Neural cell (in vitro differentiated cells): ENCODE results near the gene SH3RF3. TPM values are rescaled to one million over a fixed set of nuclear protein-coding genes. Genes with fewer than 3 reads are reported as not detected.

ENCODE experiments used
- H2AFZ ChIP-seq: fragments of 200-600, 300-800 bp; sonication (generic), shearing (Covaris generic); 2 replicates; pipeline ENCODE4 v1.6.0; 2014; ENCODE audit warnings: low read depth, mild to moderate bottlenecking, antibody characterized with exemption, low read length, moderate library complexity
- H3F3A ChIP-seq: fragments of 200-600 bp; shearing (Covaris generic); 2 replicates; pipeline ENCODE4 v1.6.1; 2016; ENCODE audit warnings: mild to moderate bottlenecking, moderate library complexity, mixed read lengths, antibody characterized with exemption, low read length; ENCODE audit not compliant: insufficient read depth, poor library complexity, severe bottlenecking
- H3K27ac ChIP-seq: fragments of 200-600, 300-800 bp; sonication (generic), shearing (Covaris generic); 2 replicates; pipeline ENCODE4 v1.5.1; 2014; ENCODE audit warnings: mild to moderate bottlenecking, low read length, moderate library complexity
- H3K27me3 ChIP-seq: fragments of 300-800, 200-600 bp; sonication (generic), shearing (Covaris generic); 2 replicates; pipeline ENCODE4 v1.6.0; 2014; ENCODE audit warnings: mild to moderate bottlenecking, low read depth, low read length, moderate library complexity; ENCODE audit not compliant: insufficient read depth
- H3K36me3 ChIP-seq: fragments of 300-800, 200-600 bp; sonication (generic), shearing (Covaris generic); 2 replicates; pipeline ENCODE4 v1.5.1; 2014; ENCODE audit warnings: mild to moderate bottlenecking, antibody characterized with exemption, low read length, moderate library complexity; ENCODE audit not compliant: insufficient read depth
- H3K4me2 ChIP-seq: fragments of 300-800, 200-600 bp; sonication (generic), shearing (Covaris generic); 2 replicates; pipeline ENCODE4 v1.6.0; 2014; ENCODE audit warnings: mild to moderate bottlenecking, low read length
- H3K4me3 ChIP-seq: fragments of 300-800, 200-600 bp; sonication (generic), shearing (Covaris generic); 2 replicates; pipeline ENCODE4 v1.5.1; 2014; ENCODE audit warnings: mild to moderate bottlenecking, low read length, moderate library complexity
- H3K79me2 ChIP-seq: fragments of 200-600 bp; shearing (Covaris generic); replicated peaks from 2 replicates; pipeline ENCODE4 v1.6.0; 2014; ENCODE audit warnings: mild to moderate bottlenecking, low read length, moderate library complexity; ENCODE audit not compliant: insufficient read depth
- H3K9ac ChIP-seq: fragments of 300-800, 200-600 bp; sonication (generic), shearing (Covaris generic); 2 replicates; pipeline ENCODE4 v1.6.1; 2016; ENCODE audit warnings: mild to moderate bottlenecking, low read length, mixed read lengths
- H3K9me2 ChIP-seq: fragments of 200-600 bp; shearing (Covaris generic); 2 replicates; pipeline ENCODE4 v1.6.1; 2016; ENCODE audit warnings: mild to moderate bottlenecking, low read length, mixed read lengths; ENCODE audit not compliant: insufficient read depth
- H3K9me3 ChIP-seq: fragments of 200-600, 300-800 bp; sonication (generic), shearing (Covaris generic); 2 replicates; pipeline ENCODE4 v1.6.1; 2016; ENCODE audit warnings: mild to moderate bottlenecking, mixed run types, low read length, moderate library complexity, mixed read lengths
- H4K20me1 ChIP-seq: fragments of 200-600 bp; shearing (Covaris generic); 2 replicates; pipeline ENCODE4 v1.6.1; 2016; ENCODE audit warnings: mild to moderate bottlenecking, mixed run types; ENCODE audit not compliant: insufficient read depth
- CTCF ChIP-seq: fragments of 450-650 bp; IDR thresholded peaks from 2 replicates; pipeline ENCODE4 v1.5.1; 2014; ENCODE audit warnings: antibody characterized with exemption, mild to moderate bottlenecking, moderate library complexity; ENCODE audit not compliant: poor library complexity, severe bottlenecking
- EP300 ChIP-seq: fragments of 450-650 bp; conservative IDR thresholded peaks from 2 replicates; pipeline ENCODE4 v1.6.1; 2014; ENCODE audit warnings: antibody characterized with exemption, mild to moderate bottlenecking, moderate library complexity; ENCODE audit not compliant: poor library complexity, severe bottlenecking
- EZH2 ChIP-seq: fragments of 200-600, 300-800 bp; shearing (Covaris generic), sonication (generic); IDR thresholded peaks from 2 replicates; pipeline ENCODE4 v1.6.1; 2014; ENCODE audit warnings: antibody characterized with exemption, low read length, borderline replicate concordance, mild to moderate bottlenecking; ENCODE audit not compliant: insufficient read depth, poor library complexity, severe bottlenecking
- MXI1 ChIP-seq: fragments of 450-650 bp; conservative IDR thresholded peaks from 2 replicates; pipeline ENCODE4 v1.6.1; 2014; ENCODE audit warnings: antibody characterized with exemption, mild to moderate bottlenecking; ENCODE audit not compliant: poor library complexity, severe bottlenecking
- POLR2AphosphoS5 ChIP-seq: IDR thresholded peaks from 2 replicates; pipeline ENCODE4 v1.6.1; 2012
- RAD21 ChIP-seq: fragments of 450-650 bp; conservative IDR thresholded peaks from 2 replicates; pipeline ENCODE4 v1.6.1; 2014; ENCODE audit warnings: antibody characterized with exemption, mild to moderate bottlenecking, moderate library complexity
- REST ChIP-seq: IDR thresholded peaks from 2 replicates; pipeline ENCODE4 v1.6.1; 2012; ENCODE audit warnings: borderline replicate concordance
- SMC3 ChIP-seq: fragments of 450-650 bp; conservative IDR thresholded peaks from 2 replicates; pipeline ENCODE4 v1.6.1; 2014; ENCODE audit warnings: antibody characterized with exemption, mild to moderate bottlenecking, moderate library complexity; ENCODE audit not compliant: poor library complexity
- TAF1 ChIP-seq: IDR thresholded peaks from 2 replicates; pipeline ENCODE4 v1.6.1; 2012; ENCODE audit warnings: low read depth
- polyA plus RNA-seq: library from polyadenylated mRNA; depleted of rRNA; stranded (reverse); fragments of >200 nt; gene quantifications from 2 replicates; pipeline ENCODE4 v1.2.3, GENCODE V29; 2014

SH3RF3 gene
- polyA plus RNA-seq, 1 donor from 2014 or later: 0.53 TPM

GRCh38 chr2:109197491-109198418 lies 68.8 kb downstream of the SH3RF3 start:
- Histone ChIP-seq H3K9ac (no peak overlapping the region), H3K27ac (no peak overlapping the region), H3K36me3 (no peaks in the 10 kb centered on the region), H2AFZ (no peak overlapping the region), H3K4me2 (no peak overlapping the region), H3F3A (no peaks in the 10 kb centered on the region), H3K27me3 (no peaks in the 10 kb centered on the region), H4K20me1 (no peaks in the 10 kb centered on the region), H3K9me2 (no peaks in the 10 kb centered on the region), H3K9me3 (no peaks in the 10 kb centered on the region), H3K4me3 (no peak overlapping the region), H3K79me2 (no peaks in the 10 kb centered on the region)
- no peak for TF ChIP-seq RAD21
- peak; percentile 44 for TF ChIP-seq EP300

GRCh38 chr2:109199790-109200189 lies 70.8 kb downstream of the SH3RF3 start:
- H4K20me1 ChIP-seq: no peaks in the 10 kb centered on the region
- no peaks in the 10 kb centered on the region for H3K9me2 ChIP-seq
- no peaks in the 10 kb centered on the region for H3K36me3 ChIP-seq
- H3K4me2 ChIP-seq: no peak overlapping the region
- H3K9ac ChIP-seq: no peak overlapping the region
- no peak for TF ChIP-seq EZH2
- no peak overlapping the region for H3K27ac ChIP-seq
- H3F3A ChIP-seq: no peaks in the 10 kb centered on the region
- no peaks in the 10 kb centered on the region for H3K27me3 ChIP-seq
- H2AFZ ChIP-seq: no peak overlapping the region
- no peak overlapping the region for H3K4me3 ChIP-seq
- H3K9me3 ChIP-seq: no peaks in the 10 kb centered on the region
- no peaks in the 10 kb centered on the region for H3K79me2 ChIP-seq

GRCh38 chr2:109200616-109201464 lies 71.8 kb downstream of the SH3RF3 start:
- no peak overlapping the region for H3K4me3 ChIP-seq
- H3K79me2 ChIP-seq: no peaks in the 10 kb centered on the region
- no peak overlapping the region for H2AFZ ChIP-seq
- H3K9ac ChIP-seq: no peak overlapping the region
- H4K20me1 ChIP-seq: no peaks in the 10 kb centered on the region
- no peaks in the 10 kb centered on the region for H3F3A ChIP-seq
- H3K27ac ChIP-seq: no peak overlapping the region
- no peak overlapping the region for H3K4me2 ChIP-seq
- H3K36me3 ChIP-seq: no peaks in the 10 kb centered on the region
- H3K9me2 ChIP-seq: no peaks in the 10 kb centered on the region
- no peaks in the 10 kb centered on the region for H3K9me3 ChIP-seq
- TF ChIP-seq EP300: no peak
- TF ChIP-seq EZH2: no peak
- TF ChIP-seq MXI1: no peak
- no peak for TF ChIP-seq TAF1
- TF ChIP-seq SMC3: no peak
- no peak for TF ChIP-seq REST
- TF ChIP-seq CTCF: no peak
- TF ChIP-seq POLR2AphosphoS5: no peak
- no peak for TF ChIP-seq RAD21
- no peaks in the 10 kb centered on the region for H3K27me3 ChIP-seq
